GM12878 (cell line): ENCODE measurements around the gene DDX31. TPM values are rescaled to one million over a fixed set of nuclear protein-coding genes. Genes with fewer than 3 reads are reported as not detected.

Experiments used
- CBX3 ChIP-seq: fragments of 200-600 bp; sonication (generic); IDR thresholded peaks from 2 replicates; pipeline ENCODE4 v1.6.1; 2016; ENCODE audit warnings: low read depth, borderline replicate concordance
- CREM ChIP-seq: IDR thresholded peaks from 2 replicates; pipeline ENCODE4 v1.6.1; 2014; ENCODE audit warnings: antibody characterized with exemption, low read depth
- DPF2 ChIP-seq: fragments of 450-650 bp; IDR thresholded peaks from 2 replicates; pipeline ENCODE4 v1.6.1; 2017; ENCODE audit warnings: mild to moderate bottlenecking
- ESRRA ChIP-seq: IDR thresholded peaks from 2 replicates; pipeline ENCODE4 v1.6.1; 2012; ENCODE audit warnings: mild to moderate bottlenecking, low read length, improper control_type of control experiment
- GABPA ChIP-seq: IDR thresholded peaks from 2 replicates; pipeline ENCODE4 v1.6.1; 2014; ENCODE audit warnings: antibody characterized with exemption, low read depth, mild to moderate bottlenecking, inconsistent platforms
- IKZF2 ChIP-seq, 2 experiments: fragments of 450-650 bp; IDR thresholded peaks; 2 replicates each; pipeline ENCODE4 v1.6.1; 2017; ENCODE audit warnings: mild to moderate bottlenecking in 2 of 2, moderate library complexity in 2 of 2
- MEF2B ChIP-seq: fragments of 450-650 bp; IDR thresholded peaks from 2 replicates; pipeline ENCODE4 v1.6.1; 2018; ENCODE audit warnings: mild to moderate bottlenecking, moderate library complexity; ENCODE audit not compliant: partially characterized antibody, poor library complexity, severe bottlenecking
- NFXL1 ChIP-seq: fragments of 450-650 bp; IDR thresholded peaks from 2 replicates; pipeline ENCODE4 v1.6.1; 2017; ENCODE audit warnings: antibody characterized with exemption, mild to moderate bottlenecking, borderline replicate concordance
- NRF1 ChIP-seq: conservative IDR thresholded peaks from 2 replicates; pipeline ENCODE4 v1.6.1; 2011; ENCODE audit warnings: mild to moderate bottlenecking, low read depth, low read length, improper control_type of control experiment
- PAX5 ChIP-seq: IDR thresholded peaks from 2 replicates; pipeline ENCODE4 v1.6.1; 2011; ENCODE audit warnings: low read depth, low read length, borderline replicate concordance
- RBBP5 ChIP-seq: fragments of 200-600 bp; sonication (generic); conservative IDR thresholded peaks from 2 replicates; pipeline ENCODE4 v1.6.1; 2016
- RELB ChIP-seq: fragments of 450-650 bp; IDR thresholded peaks from 2 replicates; pipeline ENCODE4 v1.6.1; 2017; ENCODE audit warnings: low read depth, mild to moderate bottlenecking, moderate library complexity
- SIX5 ChIP-seq: IDR thresholded peaks from 2 replicates; pipeline ENCODE4 v1.6.1; 2011; ENCODE audit warnings: mild to moderate bottlenecking, low read depth, low read length, moderate library complexity; ENCODE audit not compliant: severe bottlenecking
- SP1 ChIP-seq: IDR thresholded peaks from one replicate; pipeline ENCODE4 v1.6.1; 2011; ENCODE audit warnings: low read depth, low read length
- SPI1 ChIP-seq: IDR thresholded peaks from 2 replicates; pipeline ENCODE4 v1.6.1; 2011; ENCODE audit warnings: low read depth, mild to moderate bottlenecking, low read length, moderate library complexity, borderline replicate concordance; ENCODE audit not compliant: insufficient read depth
- polyA plus RNA-seq, 11 experiments: library from polyadenylated mRNA; depleted of rRNA in 4 of 11; unstranded in 6 of 11; stranded (reverse) in 5 of 11; fragments of >200 nt; fragmentation: Nextera tagmentation in 4 of 11; fragmentation: Illumina TruSeq in 1 of 11; extraction: Ambion mirVana in 4 of 11; extraction: Trizol in 1 of 11; gene quantifications; 1 replicate in 1 of 11; 2 replicates in 10 of 11; pipeline versions ENCODE4 v1.2.1 to v1.2.3, GENCODE V29; 2011 to 2016; ENCODE audit warnings: inconsistent platforms in 2 of 11, missing spikeins in 2 of 11, low read depth in 1 of 11
- total RNA-seq, 4 experiments: library from RNA; depleted of rRNA in 3 of 4; stranded (reverse); fragments of >200 nt in 3 of 4; fragmentation: Illumina TruSeq in 1 of 4; extraction: Trizol in 1 of 4; gene quantifications; 2 replicates each; pipeline versions ENCODE4 v1.2.1 to v1.2.3, GENCODE V29; 2013 to 2021
- TF ChIP-seq, protein P1 (sequence below): IDR thresholded peaks from 2 replicates; pipeline ENCODE4 v1.6.1; 2011; ENCODE audit warnings: low read depth, mild to moderate bottlenecking, low read length, moderate library complexity, borderline replicate concordance; ENCODE audit errors: extremely low read depth
- TF ChIP-seq, protein P2 (sequence below): IDR thresholded peaks from 2 replicates; pipeline ENCODE4 v1.6.1; 2011; ENCODE audit warnings: mild to moderate bottlenecking, low read depth, low read length, moderate library complexity; ENCODE audit not compliant: insufficient replicate concordance
- TF ChIP-seq, protein P3 (sequence below): IDR thresholded peaks from 2 replicates; pipeline ENCODE4 v1.6.1; 2012; ENCODE audit warnings: improper control_type of control experiment, low read depth, low read length; ENCODE audit not compliant: insufficient replicate concordance

DDX31 gene
- total and polyA plus RNA-seq, 10 of the 15 experiments (the other 5 are each of a cell fraction or from before 2014, with no cell fraction given): 12.1 to 30.8 (median 20.8) TPM

DNA sequence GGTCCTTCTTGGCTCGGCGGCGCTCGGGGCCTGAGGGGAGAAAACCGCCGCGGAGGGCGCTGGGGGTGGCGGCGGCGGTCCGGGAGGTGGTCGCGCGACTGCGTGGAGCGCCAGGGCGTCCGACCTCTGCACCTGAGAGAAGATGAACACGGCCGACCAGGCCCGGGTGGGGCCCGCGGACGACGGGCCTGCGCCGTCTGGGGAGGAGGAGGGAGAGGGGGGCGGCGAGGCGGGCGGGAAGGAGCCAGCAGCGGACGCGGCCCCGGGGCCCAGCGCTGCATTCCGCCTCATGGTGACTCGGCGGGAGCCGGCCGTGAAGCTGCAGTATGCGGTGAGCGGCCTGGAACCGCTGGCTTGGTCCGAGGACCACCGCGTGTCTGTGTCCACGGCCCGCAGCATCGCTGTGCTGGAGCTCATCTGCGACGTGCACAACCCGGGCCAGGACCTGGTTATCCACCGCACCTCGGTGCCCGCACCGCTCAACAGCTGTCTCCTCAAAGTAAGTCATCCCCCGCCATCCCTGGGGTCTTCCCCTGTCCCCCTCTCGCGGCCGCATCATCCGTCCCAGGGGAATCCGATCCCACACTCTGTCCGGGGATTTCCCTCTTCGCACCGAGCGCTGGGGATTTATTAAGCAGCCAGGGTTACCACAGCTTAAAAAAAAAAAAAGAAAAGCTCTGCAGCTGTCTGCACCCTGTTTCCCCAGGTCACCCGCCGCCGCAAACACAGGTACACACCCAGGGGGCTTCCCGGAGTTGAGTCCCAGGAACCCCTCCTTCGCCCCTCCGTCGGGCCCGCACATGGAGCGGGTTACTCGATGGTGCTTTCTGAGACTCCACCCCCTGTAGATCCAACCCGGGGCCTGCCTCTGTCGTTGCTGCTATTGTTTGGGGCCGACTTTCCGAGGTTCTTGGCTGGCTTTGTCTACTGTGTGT is 941 bp upstream of the DDX31 start, which contains the start of gene GTF3C4 (continued):
- TF ChIP-seq ESRRA (no peak), SPI1 (no peak), SP1 (no peak), RELB (peak; percentile 27; the same call in 1 of the 2 replicates), NFXL1 (no peak), PAX5 (no peak), GABPA (no peak), NRF1 (no peak), DPF2 (no peak; the same call in 1 of the 2 replicates), SIX5 (no peak), MEF2B (peak; percentile 88), IKZF2 (IDR thresholded peaks at IDR 0.05) (peak in 1 of 2 experiments; percentile 15; a peak in 2 of 4 replicates), RBBP5 (no peak), CBX3 (no peak), CREM (peak; percentile 78; the same call in 1 of the 2 replicates)
- TF ChIP-seq, protein P1, sequence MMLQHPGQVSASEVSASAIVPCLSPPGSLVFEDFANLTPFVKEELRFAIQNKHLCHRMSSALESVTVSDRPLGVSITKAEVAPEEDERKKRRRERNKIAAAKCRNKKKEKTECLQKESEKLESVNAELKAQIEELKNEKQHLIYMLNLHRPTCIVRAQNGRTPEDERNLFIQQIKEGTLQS: no peak
- TF ChIP-seq, protein P2, sequence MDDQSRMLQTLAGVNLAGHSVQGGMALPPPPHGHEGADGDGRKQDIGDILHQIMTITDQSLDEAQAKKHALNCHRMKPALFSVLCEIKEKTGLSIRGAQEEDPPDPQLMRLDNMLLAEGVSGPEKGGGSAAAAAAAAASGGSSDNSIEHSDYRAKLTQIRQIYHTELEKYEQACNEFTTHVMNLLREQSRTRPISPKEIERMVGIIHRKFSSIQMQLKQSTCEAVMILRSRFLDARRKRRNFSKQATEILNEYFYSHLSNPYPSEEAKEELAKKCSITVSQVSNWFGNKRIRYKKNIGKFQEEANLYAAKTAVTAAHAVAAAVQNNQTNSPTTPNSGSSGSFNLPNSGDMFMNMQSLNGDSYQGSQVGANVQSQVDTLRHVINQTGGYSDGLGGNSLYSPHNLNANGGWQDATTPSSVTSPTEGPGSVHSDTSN: no peak
- TF ChIP-seq, protein P3, sequence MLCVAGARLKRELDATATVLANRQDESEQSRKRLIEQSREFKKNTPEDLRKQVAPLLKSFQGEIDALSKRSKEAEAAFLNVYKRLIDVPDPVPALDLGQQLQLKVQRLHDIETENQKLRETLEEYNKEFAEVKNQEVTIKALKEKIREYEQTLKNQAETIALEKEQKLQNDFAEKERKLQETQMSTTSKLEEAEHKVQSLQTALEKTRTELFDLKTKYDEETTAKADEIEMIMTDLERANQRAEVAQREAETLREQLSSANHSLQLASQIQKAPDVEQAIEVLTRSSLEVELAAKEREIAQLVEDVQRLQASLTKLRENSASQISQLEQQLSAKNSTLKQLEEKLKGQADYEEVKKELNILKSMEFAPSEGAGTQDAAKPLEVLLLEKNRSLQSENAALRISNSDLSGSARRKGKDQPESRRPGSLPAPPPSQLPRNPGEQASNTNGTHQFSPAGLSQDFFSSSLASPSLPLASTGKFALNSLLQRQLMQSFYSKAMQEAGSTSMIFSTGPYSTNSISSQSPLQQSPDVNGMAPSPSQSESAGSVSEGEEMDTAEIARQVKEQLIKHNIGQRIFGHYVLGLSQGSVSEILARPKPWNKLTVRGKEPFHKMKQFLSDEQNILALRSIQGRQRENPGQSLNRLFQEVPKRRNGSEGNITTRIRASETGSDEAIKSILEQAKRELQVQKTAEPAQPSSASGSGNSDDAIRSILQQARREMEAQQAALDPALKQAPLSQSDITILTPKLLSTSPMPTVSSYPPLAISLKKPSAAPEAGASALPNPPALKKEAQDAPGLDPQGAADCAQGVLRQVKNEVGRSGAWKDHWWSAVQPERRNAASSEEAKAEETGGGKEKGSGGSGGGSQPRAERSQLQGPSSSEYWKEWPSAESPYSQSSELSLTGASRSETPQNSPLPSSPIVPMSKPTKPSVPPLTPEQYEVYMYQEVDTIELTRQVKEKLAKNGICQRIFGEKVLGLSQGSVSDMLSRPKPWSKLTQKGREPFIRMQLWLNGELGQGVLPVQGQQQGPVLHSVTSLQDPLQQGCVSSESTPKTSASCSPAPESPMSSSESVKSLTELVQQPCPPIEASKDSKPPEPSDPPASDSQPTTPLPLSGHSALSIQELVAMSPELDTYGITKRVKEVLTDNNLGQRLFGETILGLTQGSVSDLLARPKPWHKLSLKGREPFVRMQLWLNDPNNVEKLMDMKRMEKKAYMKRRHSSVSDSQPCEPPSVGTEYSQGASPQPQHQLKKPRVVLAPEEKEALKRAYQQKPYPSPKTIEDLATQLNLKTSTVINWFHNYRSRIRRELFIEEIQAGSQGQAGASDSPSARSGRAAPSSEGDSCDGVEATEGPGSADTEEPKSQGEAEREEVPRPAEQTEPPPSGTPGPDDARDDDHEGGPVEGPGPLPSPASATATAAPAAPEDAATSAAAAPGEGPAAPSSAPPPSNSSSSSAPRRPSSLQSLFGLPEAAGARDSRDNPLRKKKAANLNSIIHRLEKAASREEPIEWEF: no peak
